Stimulated activated CD4-positive, alpha-beta T cell treated with anti-CD3 and anti-CD28 coated beads, Interleukin-12 subunit alpha, Interleukin-12 subunit beta, amount 100 ng/mL, for 4 hours (primary cell): Measurements from ENCODE around the gene BET1L.
"Not testable (repeated sequence)": the region's sequence is repeated elsewhere in the genome, so short reads cannot be mapped to it uniquely, and the experiment has no call there.

Source experiments
- DNase-seq: peaks from one replicate; pipeline ENCODE4 v3.0.0-alpha.2; 2020

The BET1L gene

DNA sequence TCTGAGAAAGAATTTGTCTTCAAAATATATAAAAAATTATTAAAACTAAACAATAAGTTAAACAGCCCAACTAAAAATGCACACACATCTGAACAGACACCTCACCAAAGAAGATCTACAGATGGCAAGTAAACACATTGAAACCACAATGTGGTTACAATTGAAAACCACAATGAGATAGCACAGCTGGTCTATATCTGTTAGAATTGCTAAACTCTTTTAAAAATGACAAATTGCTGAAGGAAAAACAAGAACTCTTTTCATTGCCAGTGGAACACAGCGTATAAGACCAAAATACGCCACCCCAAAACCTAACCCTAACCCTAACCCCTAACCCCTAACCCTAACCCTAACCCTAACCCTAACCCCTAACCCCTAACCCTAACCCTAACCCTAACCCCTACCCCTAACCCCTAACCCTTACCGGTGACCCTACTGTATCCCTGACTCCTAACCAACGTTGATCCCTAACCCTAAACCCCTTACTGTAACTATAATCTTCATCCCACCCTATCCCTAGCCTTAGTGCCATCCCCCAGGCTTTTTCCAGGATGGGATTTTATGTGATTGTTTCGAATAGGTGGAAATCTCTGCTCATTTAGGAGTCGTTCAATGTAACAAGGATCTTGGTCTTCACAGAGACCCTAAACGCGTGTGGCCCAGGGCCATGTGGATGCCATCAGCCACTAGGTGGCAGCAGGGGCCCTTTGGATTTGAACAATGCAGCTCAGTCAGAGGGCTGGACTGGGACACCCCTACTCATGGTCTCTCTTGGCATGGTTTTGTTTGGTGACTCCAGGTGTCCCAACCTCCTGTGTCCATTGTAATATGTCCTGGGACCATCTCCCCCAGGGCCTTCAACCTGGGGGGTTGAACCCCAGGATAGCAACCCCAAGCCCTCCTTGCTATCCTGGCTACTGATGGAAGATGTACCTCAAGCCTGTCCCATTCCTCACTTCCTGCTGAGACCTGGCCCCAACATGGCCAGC is 15.4 kb downstream of the BET1L start:
- DNase-seq = peak; percentile 40

DNA sequence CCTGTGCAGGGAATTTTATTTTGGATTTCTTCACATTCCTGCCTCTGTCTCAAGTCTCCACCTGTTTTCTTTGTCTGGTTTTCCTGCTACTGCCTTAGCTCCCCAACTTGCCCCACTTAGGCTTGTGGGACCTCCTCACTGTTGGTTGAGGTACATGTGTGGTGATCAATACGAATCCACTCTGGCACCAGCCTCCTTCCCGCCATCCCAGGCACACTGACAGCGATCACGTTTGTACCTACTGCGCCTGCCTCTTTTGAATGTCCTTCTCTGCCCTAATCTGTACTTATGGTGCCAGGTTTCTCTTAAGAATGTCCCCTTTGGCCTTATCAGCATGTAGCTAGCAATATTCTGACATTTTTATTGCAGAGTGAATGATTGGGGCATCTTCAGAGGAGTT is 16.7 kb downstream of the BET1L start:
- DNase-seq = not testable (repeated sequence)

DNA sequence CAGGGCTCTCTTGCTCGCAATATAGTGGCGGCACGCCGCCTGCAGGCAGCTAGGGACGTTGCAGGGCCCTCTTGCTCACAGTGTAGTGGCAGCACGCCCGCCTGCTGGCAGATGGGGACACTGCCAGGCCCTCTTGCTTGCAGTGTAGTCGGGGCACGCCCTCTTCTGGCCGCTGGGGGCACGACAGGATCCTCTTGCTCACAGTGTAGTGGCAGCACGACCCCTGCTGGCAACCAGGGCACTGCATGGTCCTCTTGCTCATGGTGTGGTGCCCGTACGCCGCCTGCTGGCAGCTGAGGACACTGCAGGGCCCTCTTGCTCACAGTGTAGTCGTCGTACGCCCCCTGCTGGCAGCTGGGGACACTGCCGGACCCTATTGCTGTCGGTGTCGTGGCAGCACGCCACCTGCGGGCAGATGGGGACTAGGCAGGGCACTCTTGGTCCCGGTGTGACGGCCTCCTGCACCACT is 17.3 kb downstream of the BET1L start:
- DNase-seq = not testable (repeated sequence)

DNA sequence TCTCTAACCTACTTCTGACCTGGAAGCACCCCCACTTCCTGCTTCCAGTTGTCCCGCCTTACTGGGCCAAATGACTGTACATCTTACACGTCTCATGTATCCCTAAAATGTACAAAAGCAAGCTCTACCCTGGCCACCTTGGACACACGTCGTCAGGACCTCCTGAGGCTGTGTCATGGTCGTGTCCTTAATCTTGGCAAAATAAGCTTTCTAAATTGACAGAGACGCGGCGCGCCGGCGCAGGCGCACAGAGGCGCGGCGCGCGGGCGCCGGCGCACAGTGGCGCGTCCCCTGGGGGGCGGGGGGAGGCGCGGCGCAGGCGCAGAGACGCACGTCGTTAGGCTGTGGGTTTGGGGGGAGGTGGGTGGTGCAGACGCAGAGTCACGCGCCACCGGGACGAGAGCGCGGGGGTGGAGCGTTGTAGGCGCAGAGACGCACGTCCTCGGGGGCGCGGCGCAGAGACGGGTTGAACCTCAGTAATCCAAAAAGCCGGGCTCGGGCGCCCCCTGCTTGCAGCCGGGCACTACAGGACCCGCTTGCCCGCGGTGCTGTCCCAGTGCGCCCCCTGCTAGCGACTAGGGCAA is 17.9 kb downstream of the BET1L start:
- DNase-seq = not testable (repeated sequence)

DNA sequence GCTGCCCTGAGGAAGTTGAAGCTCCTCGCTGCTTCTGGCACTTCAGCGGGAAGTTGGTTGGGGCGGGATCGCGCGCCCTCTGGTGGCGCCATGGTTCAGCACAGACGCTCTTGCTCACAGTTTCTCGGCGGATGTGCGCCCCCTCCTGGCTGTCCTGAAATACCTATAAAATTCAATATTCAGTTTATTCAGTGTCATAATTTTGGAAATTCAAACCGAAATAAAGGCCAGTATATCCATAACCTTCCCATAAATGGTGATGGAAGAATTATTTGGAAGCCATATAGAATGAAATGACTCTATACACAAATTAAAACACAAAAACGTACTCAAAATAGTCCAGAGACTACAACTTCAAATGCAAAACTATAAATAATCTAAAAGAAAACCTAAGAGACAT is 27.0 kb downstream of the BET1L start:
- DNase-seq = not testable (repeated sequence)
